BLaER1 treated with 17β-estradiol and CSF1 and Interleukin-3, amounts not matched to agents 10 nM and 100 nM (cell line): ENCODE data around the gene NME7.
"Not testable (repeated sequence)": the region's sequence is repeated elsewhere in the genome, so short reads cannot be mapped to it uniquely, and the experiment has no call there.

Experiments
- H3K27ac ChIP-seq, 11 experiments: shearing (Covaris generic); formaldehyde crosslinking; 2 replicates each; pipeline ENCODE4 v1.8.1; 2022
- H3K27me3 ChIP-seq, 11 experiments: shearing (Covaris generic); formaldehyde crosslinking; 2 replicates each; pipeline ENCODE4 v1.8.1; 2022
- H3K36me3 ChIP-seq, 11 experiments: shearing (Covaris generic); formaldehyde crosslinking; 2 replicates each; pipeline ENCODE4 v1.8.1; 2022
- H3K4me1 ChIP-seq, 10 experiments: shearing (Covaris generic); formaldehyde crosslinking; 2 replicates each; pipeline ENCODE4 v1.8.1; 2022
- H3K4me2 ChIP-seq, 11 experiments: shearing (Covaris generic); formaldehyde crosslinking; 2 replicates each; pipeline ENCODE4 v1.8.1; 2022
- H3K4me3 ChIP-seq, 10 experiments: shearing (Covaris generic); formaldehyde crosslinking; 2 replicates each; pipeline ENCODE4 v1.8.1; 2022
- H3K9ac ChIP-seq, 11 experiments: shearing (Covaris generic); formaldehyde crosslinking; 2 replicates each; pipeline ENCODE4 v1.8.1; 2022
- H3K9me3 ChIP-seq, 11 experiments: shearing (Covaris generic); formaldehyde crosslinking; replicated peaks in 1 of 11; 2 replicates each; pipeline ENCODE4 v1.8.1; 2022
- H4K20me1 ChIP-seq, 11 experiments: shearing (Covaris generic); formaldehyde crosslinking; 2 replicates each; pipeline ENCODE4 v1.8.1; 2022
- Cebpa-rat ChIP-seq, 11 experiments: shearing (Covaris generic); IDR thresholded peaks; 2 replicates each; pipeline ENCODE4 v1.8.1; 2022

NME7 gene

GRCh38 chr1:169367686-169368405, at the start of gene NME7, which contains the start of gene BLZF1:
NME7 (minus strand) TSS chr1:169367797; CDS start chr1:169367710, 87 bp downstream.
BLZF1 (plus strand) TSS chr1:169368195; CDS start chr1:169369523, 1,328 bp downstream.
- Histone ChIP-seq H3K9me3 (peaks cover 14 to 22% (median 18%) of the 10 kb centered on the region in 11 experiments), H3K4me2 (peak within 1 kb of the TSS; percentile 75 to 93 (median 87)), H4K20me1 (no peaks in the 10 kb centered on the region), H3K4me1 (peaks cover 13 to 43% (median 33%) of the 10 kb centered on the region in 10 experiments), H3K9ac (peak within 1 kb of the TSS; percentile 67 to 85 (median 83)), H3K4me3 (peak within 1 kb of the TSS; percentile 77 to 95 (median 86)), H3K27me3 (no peaks in the 10 kb centered on the region), H3K27ac (peak within 1 kb of the TSS; percentile 76 to 92 (median 87)), H3K36me3 (peaks cover 17 to 47% (median 37%) of the 10 kb centered on the region in 11 experiments; a peak in 21 of 22 replicates)
- TF ChIP-seq Cebpa-rat (IDR thresholded peaks at IDR 0.05): no peak

- Histone ChIP-seq H3K4me3 (no peak overlapping the region), H3K27me3 (no peaks in the 10 kb centered on the region), H3K9ac (no peak overlapping the region), H3K9me3 (peaks cover 0 to 13% (median 3%) of the 10 kb centered on the region in 11 experiments; a peak in 6 of 22 replicates), H3K4me1 (peaks cover 0 to 11% (median 9%) of the 10 kb centered on the region in 10 experiments; a peak in 14 of 20 replicates), H3K36me3 (no peaks in the 10 kb centered on the region), H3K4me2 (no peak overlapping the region), H4K20me1 (no peaks in the 10 kb centered on the region), H3K27ac (no peak overlapping the region)
- 0 out of 22 replicates have a peak, but pooled peaks of 1 of the 11 experiments have one; percentile 21 for TF ChIP-seq Cebpa-rat (IDR thresholded peaks at IDR 0.05)
Observed at GRCh38 chr1:169414952-169415351, 47.4 kb upstream of the NME7 start.

- H3K27ac ChIP-seq, H4K20me1 ChIP-seq, H3K4me1 ChIP-seq, H3K4me2 ChIP-seq, H3K9ac ChIP-seq, H3K27me3 ChIP-seq, H3K4me3 ChIP-seq, H3K36me3 ChIP-seq: not testable (repeated sequence)
- H3K9me3 ChIP-seq: peaks cover 0 to 45% (median 7%) of the 10 kb centered on the region in 11 experiments; a peak in 9 of 22 replicates
Observed at GRCh38 chr1:169408340-169408739, 40.7 kb upstream of the NME7 start.

GRCh38 chr1:169402578-169402977, 35.0 kb upstream of the NME7 start:
- Histone ChIP-seq H3K9me3 (peaks cover 0 to 51% (median 6%) of the 10 kb centered on the region in 11 experiments; a peak in 11 of 22 replicates), H3K36me3 (peaks cover 0 to 14% (median 0%) of the 10 kb centered on the region in 11 experiments; a peak in 4 of 22 replicates)
- not testable (repeated sequence) for H3K4me1 ChIP-seq, H3K9ac ChIP-seq, H4K20me1 ChIP-seq, H3K27me3 ChIP-seq, H3K4me3 ChIP-seq, H3K4me2 ChIP-seq, H3K27ac ChIP-seq

GRCh38 chr1:169395955-169396354, 28.4 kb upstream of the NME7 start:
- peaks cover 0 to 11% (median 4%) of the 10 kb centered on the region in 11 experiments; a peak in 6 of 22 replicates for H3K9me3 ChIP-seq
- H3K36me3 ChIP-seq: peaks cover 20 to 73% (median 40%) of the 10 kb centered on the region in 11 experiments
- H3K4me1 ChIP-seq: peaks cover 0 to 11% (median 0%) of the 10 kb centered on the region in 10 experiments; a peak in 4 of 20 replicates
- H3K9ac ChIP-seq: no peak overlapping the region
- no peak for TF ChIP-seq Cebpa-rat (IDR thresholded peaks at IDR 0.05)
- no peaks in the 10 kb centered on the region for H3K27me3 ChIP-seq
- no peak overlapping the region for H3K4me3 ChIP-seq
- H4K20me1 ChIP-seq: no peaks in the 10 kb centered on the region
- H3K27ac ChIP-seq: no peak overlapping the region
- no peak overlapping the region for H3K4me2 ChIP-seq

GRCh38 chr1:169392406-169392805, 24.8 kb upstream of the NME7 start:
- no peaks in the 10 kb centered on the region for H3K27me3 ChIP-seq
- H3K4me1 ChIP-seq: peaks cover 0 to 11% (median 0%) of the 10 kb centered on the region in 10 experiments; a peak in 4 of 20 replicates
- no peaks in the 10 kb centered on the region for H4K20me1 ChIP-seq
- no peak overlapping the region for H3K4me3 ChIP-seq
- TF ChIP-seq Cebpa-rat (IDR thresholded peaks at IDR 0.05): no peak
- peak overlapping the region in 2 of 11 experiments; percentile 5 to 31; a peak in 2 of 22 replicates for H3K4me2 ChIP-seq
- H3K36me3 ChIP-seq: peaks cover 52 to 92% (median 65%) of the 10 kb centered on the region in 11 experiments
- H3K27ac ChIP-seq: peak overlapping the region in 2 of 11 experiments; percentile 35 to 42; a peak in 3 of 22 replicates
- H3K9ac ChIP-seq: no peak overlapping the region
- H3K9me3 ChIP-seq: 0 out of 22 replicates have a peak, but pooled peaks cover 0 to 7% (median 0%) of the 10 kb centered on the region in 11 experiments

GRCh38 chr1:169390303-169390702, 22.7 kb upstream of the NME7 start:
- no peaks in the 10 kb centered on the region for H3K27me3 ChIP-seq
- H3K9me3 ChIP-seq: 0 out of 22 replicates have a peak, but pooled peaks cover 0 to 7% (median 0%) of the 10 kb centered on the region in 11 experiments
- H3K4me1 ChIP-seq: peaks cover 0 to 11% (median 0%) of the 10 kb centered on the region in 10 experiments; a peak in 4 of 20 replicates
- H3K4me2 ChIP-seq: no peak overlapping the region
- TF ChIP-seq Cebpa-rat (IDR thresholded peaks at IDR 0.05): no peak
- H3K36me3 ChIP-seq: peaks cover 63 to 98% (median 83%) of the 10 kb centered on the region in 11 experiments
- H3K9ac ChIP-seq: no peak overlapping the region
- no peak overlapping the region for H3K4me3 ChIP-seq
- H4K20me1 ChIP-seq: no peaks in the 10 kb centered on the region
- H3K27ac ChIP-seq: no peak overlapping the region

GRCh38 chr1:169387399-169387798, 19.8 kb upstream of the NME7 start:
- H4K20me1 ChIP-seq: no peaks in the 10 kb centered on the region
- no peak overlapping the region for H3K27ac ChIP-seq
- no peak overlapping the region for H3K4me2 ChIP-seq
- H3K4me1 ChIP-seq: peaks cover 0 to 8% (median 0%) of the 10 kb centered on the region in 10 experiments; a peak in 4 of 20 replicates
- H3K9ac ChIP-seq: no peak overlapping the region
- no peak overlapping the region for H3K4me3 ChIP-seq
- H3K36me3 ChIP-seq: peaks cover 80 to 100% (median 92%) of the 10 kb centered on the region in 11 experiments
- 0 out of 22 replicates have a peak, but pooled peaks cover 0 to 7% (median 0%) of the 10 kb centered on the region in 11 experiments for H3K9me3 ChIP-seq
- TF ChIP-seq Cebpa-rat (IDR thresholded peaks at IDR 0.05): no peak
- no peaks in the 10 kb centered on the region for H3K27me3 ChIP-seq

- no peak overlapping the region for H3K4me3 ChIP-seq
- no peak overlapping the region for H3K27ac ChIP-seq
- H3K36me3 ChIP-seq: peaks cover 71 to 92% (median 86%) of the 10 kb centered on the region in 11 experiments
- H4K20me1 ChIP-seq: no peaks in the 10 kb centered on the region
- TF ChIP-seq Cebpa-rat (IDR thresholded peaks at IDR 0.05): no peak
- H3K4me1 ChIP-seq: no peaks in the 10 kb centered on the region
- H3K4me2 ChIP-seq: no peak overlapping the region
- no peaks in the 10 kb centered on the region for H3K9me3 ChIP-seq
- H3K27me3 ChIP-seq: no peaks in the 10 kb centered on the region
- no peak overlapping the region for H3K9ac ChIP-seq
Observed at GRCh38 chr1:169383449-169383848, 15.9 kb upstream of the NME7 start.
